ENCODE data around the gene SYNE4.

Gene SYNE4

DNA sequence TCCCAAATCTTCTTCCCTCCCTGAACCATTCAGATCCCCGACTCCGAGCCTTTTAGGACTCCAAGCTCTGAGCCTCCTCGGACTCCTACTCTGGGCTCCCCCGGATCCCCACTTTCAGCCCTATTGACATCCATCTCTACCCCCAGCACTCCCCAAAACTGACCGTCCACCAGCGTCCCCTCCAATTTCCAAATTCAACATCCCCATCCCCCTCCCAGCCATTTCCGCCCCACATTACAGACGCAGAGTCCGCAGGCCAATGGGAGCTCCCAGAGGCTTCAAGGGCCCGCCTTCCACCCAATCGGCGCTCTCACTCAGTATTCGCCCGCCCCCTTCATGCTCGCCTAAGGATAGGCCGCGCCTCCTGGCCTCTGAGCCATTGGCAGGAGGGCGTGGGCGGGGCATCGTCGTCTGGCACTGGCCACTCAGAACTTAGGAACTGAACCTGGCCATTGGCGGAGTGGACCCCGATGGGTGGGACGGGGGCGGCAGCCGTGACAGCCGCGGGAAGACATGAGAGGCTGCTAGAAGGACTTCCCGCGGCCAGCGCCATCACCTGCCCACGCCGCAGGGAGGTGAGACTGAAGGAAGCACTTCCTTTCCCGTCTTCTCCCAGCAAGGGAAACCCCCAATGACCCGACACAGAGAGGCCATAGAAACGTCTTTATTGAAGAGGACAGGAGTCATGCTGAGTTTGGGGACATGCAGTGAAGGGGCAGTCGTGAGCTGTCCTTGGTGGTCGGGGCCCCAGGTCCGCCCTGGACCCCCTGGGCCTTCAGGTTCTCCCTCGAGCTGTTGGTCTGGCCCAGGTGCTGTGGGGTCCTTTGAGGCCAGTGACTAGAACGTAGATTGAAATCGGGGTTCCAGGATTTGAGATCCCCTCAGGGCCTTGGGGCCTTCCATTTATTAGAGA is 5.7 kb upstream of the SYNE4 start, which contains the start of gene ALKBH6:
TSS of gene ALKBH6 (minus strand) at position 202 of the 913 bp plus-strand sequence. CDS start 816 bp downstream, outside the sequence.
- peak within 1 kb of the TSS; percentile 96 for H3K4me3 ChIP-seq (ENCODE audit: low read depth, low read length)
- no peaks in the 10 kb centered on the region for H3K27me3 ChIP-seq (ENCODE audit: control insufficient read depth, insufficient read depth, low read length)
- peak within 1 kb of the TSS; percentile 89 for H3K9ac ChIP-seq (ENCODE audit: low read depth, low read length)
- peaks cover 3% of the 10 kb centered on the region for H3K36me3 ChIP-seq (ENCODE audit: control insufficient read depth, insufficient read depth, low read length)
- H3K4me1 ChIP-seq (ENCODE audit: control insufficient read depth, insufficient read depth, low read length): peaks cover 5% of the 10 kb centered on the region
- no peaks in the 10 kb centered on the region for H3K9me3 ChIP-seq (ENCODE audit: control insufficient read depth, insufficient read depth, low read length)

DNA sequence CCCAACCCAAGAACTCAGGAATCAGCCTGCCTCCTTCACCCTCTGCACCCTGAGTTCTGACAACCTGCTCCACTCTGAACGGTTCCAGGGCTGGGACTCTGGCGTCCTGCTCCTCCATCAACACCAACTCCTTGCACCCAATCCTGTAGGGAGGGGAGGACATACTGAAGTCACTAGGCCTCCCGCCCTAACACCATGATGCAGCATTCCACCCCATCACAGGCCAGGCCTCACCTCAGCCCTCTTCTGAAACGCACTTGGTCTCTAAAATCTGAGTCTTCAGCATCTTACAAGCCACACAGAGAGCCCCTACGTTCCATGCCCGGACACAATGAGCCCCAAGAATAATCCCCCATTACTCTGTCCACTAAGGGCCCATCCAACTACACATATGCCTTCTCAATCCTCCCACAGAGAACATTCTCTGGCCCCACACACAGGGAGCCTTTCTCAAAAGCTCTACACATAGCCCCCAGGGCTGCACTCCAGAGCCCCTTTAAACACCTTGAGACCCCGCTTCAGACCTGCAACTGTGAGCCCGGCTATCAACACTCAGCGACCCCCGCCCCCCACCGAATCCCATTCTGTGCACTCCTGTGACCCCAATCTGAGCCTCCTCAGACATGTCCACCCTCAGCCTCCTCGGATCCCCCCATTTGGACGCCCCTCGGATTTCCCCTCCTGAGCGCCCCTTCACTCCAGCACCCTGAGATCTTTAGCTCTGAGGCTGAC is 4.8 kb upstream of the SYNE4 start:
- Histone ChIP-seq H3K36me3 (ENCODE audit: control insufficient read depth, insufficient read depth, low read length) (peaks cover 3% of the 10 kb centered on the region), H3K4me1 (ENCODE audit: control insufficient read depth, insufficient read depth, low read length) (peaks cover 5% of the 10 kb centered on the region), H3K9me3 (ENCODE audit: control insufficient read depth, insufficient read depth, low read length) (no peaks in the 10 kb centered on the region), H3K9ac (ENCODE audit: low read depth, low read length) (peak overlapping the region; percentile 89), H3K27me3 (ENCODE audit: control insufficient read depth, insufficient read depth, low read length) (no peaks in the 10 kb centered on the region), H3K4me3 (ENCODE audit: low read depth, low read length) (peak overlapping the region; percentile 96)

DNA sequence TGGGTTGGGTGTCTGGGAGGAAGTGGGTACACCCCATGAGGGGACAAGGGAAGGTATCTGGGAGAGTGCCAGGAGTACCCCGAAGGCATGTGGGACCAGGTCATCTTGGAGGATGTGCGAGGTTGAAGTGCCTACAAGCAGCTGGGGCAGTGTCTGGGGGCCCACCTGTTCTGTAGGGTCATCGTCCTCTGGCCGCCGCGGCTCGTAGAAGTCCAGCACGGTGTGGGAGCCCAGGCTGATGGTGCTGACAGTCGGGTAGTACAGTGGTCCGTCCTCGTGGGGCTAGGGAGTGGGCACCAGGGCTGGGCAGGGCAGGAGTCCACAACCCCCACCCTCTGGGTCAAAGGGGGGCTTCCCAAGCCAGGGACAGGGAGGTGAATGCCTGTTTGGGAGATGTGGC is 1.8 kb upstream of the SYNE4 start:
- H3K4me1 ChIP-seq (ENCODE audit: control insufficient read depth, insufficient read depth, low read length): peaks cover 5% of the 10 kb centered on the region
- H3K36me3 ChIP-seq (ENCODE audit: control insufficient read depth, insufficient read depth, low read length): no peaks in the 10 kb centered on the region
- H3K9me3 ChIP-seq (ENCODE audit: control insufficient read depth, insufficient read depth, low read length): no peaks in the 10 kb centered on the region
- no peaks in the 10 kb centered on the region for H3K27me3 ChIP-seq (ENCODE audit: control insufficient read depth, insufficient read depth, low read length)
- no peak overlapping the region for H3K9ac ChIP-seq (ENCODE audit: low read depth, low read length)
- H3K4me3 ChIP-seq (ENCODE audit: low read depth, low read length): no peak overlapping the region

DNA sequence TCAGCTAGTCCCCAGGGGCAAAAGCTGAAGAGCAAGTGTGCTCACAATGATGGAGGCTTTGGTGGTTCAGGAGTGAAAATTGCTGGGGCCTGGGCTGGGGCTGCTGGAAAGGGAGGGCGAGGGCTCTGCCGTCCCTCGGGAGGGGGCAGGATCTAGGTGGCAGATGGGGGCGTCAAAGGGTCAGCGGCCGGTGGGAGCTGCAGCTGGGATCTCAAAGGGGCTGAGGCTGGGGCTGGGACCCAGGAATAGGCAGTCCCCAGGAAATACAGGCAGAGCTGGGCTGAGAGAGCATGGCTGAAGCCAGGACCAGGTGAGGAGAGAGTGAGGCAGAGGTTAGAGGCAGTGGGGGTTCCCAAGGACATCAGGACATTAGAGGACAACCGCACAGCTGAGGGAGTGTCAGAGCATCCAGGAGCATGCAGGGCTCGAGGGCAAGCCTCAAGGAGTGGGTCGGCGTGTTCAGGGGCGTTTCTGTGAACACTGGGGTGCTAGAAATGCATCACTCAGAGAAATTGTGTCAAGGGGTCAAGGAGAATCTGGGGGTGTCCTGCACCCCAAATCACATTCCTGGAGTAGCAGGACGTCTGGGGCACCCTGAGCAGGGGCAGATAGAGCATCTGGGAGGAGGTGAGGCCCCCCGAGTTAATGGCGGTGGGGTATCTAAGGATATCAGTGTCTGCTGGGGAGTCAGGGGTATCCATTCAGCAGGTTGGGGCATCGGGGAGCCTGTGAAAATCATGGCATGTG is 1.2 kb upstream of the SYNE4 start:
- Histone ChIP-seq H3K36me3 (ENCODE audit: control insufficient read depth, insufficient read depth, low read length) (no peaks in the 10 kb centered on the region), H3K4me1 (ENCODE audit: control insufficient read depth, insufficient read depth, low read length) (peaks cover 2% of the 10 kb centered on the region), H3K9ac (ENCODE audit: low read depth, low read length) (peak overlapping the region; percentile 32), H3K27me3 (ENCODE audit: control insufficient read depth, insufficient read depth, low read length) (no peaks in the 10 kb centered on the region), H3K4me3 (ENCODE audit: low read depth, low read length) (peak overlapping the region; percentile 54), H3K9me3 (ENCODE audit: control insufficient read depth, insufficient read depth, low read length) (no peaks in the 10 kb centered on the region)

DNA sequence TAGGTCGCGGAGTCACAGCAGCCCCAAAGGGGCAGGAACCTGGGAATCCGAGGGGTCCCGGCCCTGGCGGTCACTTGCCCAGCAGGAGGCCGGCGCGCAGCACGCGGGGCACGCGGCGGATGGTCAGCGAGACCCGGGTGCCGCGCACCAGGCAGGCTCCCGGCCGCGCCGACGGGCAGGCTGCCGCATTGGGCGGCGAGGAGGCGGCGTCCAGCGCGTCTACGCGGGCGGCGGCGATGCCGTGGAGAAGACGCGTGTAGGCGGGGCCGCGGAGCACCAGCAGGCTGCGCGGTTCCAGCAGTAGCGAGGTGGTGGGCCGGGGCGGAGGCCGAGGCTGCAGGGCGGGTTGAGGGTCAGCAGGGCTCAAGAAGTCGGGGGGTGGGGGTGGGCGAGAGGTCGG is 607 bp upstream of the SYNE4 start:
- Histone ChIP-seq H3K27me3 (ENCODE audit: control insufficient read depth, insufficient read depth, low read length) (no peaks in the 10 kb centered on the region), H3K9ac (ENCODE audit: low read depth, low read length) (peak overlapping the region; percentile 32), H3K4me1 (ENCODE audit: control insufficient read depth, insufficient read depth, low read length) (no peaks in the 10 kb centered on the region), H3K4me3 (ENCODE audit: low read depth, low read length) (peak overlapping the region; percentile 54), H3K9me3 (ENCODE audit: control insufficient read depth, insufficient read depth, low read length) (no peaks in the 10 kb centered on the region), H3K36me3 (ENCODE audit: control insufficient read depth, insufficient read depth, low read length) (peaks cover 3% of the 10 kb centered on the region)

DNA sequence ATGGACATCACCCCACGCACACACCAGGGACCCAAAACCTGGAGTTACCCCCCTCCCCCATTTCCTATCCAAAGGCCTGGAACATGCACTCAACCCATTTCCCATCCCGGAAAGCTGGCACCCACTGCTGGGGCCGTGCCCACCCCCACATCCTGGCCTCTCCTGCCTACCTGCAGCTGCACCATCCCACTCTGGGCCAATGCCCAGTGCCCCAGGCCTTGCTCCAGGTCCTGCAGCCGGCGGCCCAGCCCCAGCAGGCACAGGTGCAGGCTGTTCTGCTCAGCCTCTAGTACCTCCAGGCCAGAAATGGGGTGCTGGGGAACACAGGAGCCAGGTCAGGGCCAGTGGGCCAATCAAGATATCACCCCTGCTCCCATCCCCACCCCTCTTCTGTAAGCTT is 1.7 kb downstream of the SYNE4 start:
- Histone ChIP-seq H3K27me3 (ENCODE audit: control insufficient read depth, insufficient read depth, low read length) (no peaks in the 10 kb centered on the region), H3K36me3 (ENCODE audit: control insufficient read depth, insufficient read depth, low read length) (peaks cover 3% of the 10 kb centered on the region), H3K9ac (ENCODE audit: low read depth, low read length) (no peak overlapping the region), H3K4me1 (ENCODE audit: control insufficient read depth, insufficient read depth, low read length) (no peaks in the 10 kb centered on the region), H3K4me3 (ENCODE audit: low read depth, low read length) (no peak overlapping the region), H3K9me3 (ENCODE audit: control insufficient read depth, insufficient read depth, low read length) (no peaks in the 10 kb centered on the region)

DNA sequence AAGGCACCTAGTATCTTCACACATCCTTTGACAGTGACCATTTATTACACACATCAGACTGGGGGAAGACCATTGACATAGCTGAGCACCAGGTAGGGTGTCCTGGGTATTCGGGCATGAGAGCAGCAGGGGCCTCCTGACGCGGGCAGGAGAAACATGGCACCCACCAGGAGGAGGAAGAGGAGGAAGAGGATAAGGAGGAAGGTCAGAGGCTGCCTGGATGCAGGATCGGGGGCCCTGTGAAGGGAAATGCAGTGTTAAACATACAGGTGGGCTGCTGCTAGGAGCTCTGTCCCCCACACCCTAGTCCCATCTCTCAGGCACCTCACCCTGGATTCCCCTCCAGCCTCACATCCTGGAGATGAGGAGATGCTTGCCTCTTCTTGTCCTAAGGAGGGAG is 5.3 kb downstream of the SYNE4 start:
- Histone ChIP-seq H3K36me3 (ENCODE audit: control insufficient read depth, insufficient read depth, low read length) (peaks cover 3% of the 10 kb centered on the region), H3K4me3 (ENCODE audit: low read depth, low read length) (no peak overlapping the region), H3K27me3 (ENCODE audit: control insufficient read depth, insufficient read depth, low read length) (no peaks in the 10 kb centered on the region), H3K4me1 (ENCODE audit: control insufficient read depth, insufficient read depth, low read length) (no peaks in the 10 kb centered on the region), H3K9me3 (ENCODE audit: control insufficient read depth, insufficient read depth, low read length) (no peaks in the 10 kb centered on the region), H3K9ac (ENCODE audit: low read depth, low read length) (no peak overlapping the region)

DNA sequence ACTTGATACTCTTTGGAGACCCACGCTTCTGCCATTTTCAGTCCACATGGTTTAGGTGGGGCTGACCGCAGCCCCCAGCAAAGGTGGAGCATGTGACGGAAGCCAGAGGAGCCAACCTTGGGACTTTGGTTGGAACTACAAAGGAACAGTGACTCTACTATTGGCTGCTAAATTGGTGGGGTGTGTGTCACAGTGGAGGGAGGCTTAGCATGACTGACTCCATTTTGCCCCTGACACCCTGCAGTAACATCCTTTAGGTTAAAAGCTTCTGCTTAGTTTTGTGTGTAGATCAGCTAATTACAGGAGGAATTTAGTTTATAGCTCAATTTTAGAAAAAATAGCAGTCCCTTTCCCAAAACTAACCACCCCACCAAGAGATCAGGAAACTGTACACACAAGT is 7.0 kb downstream of the SYNE4 start:
- H3K36me3 ChIP-seq (ENCODE audit: control insufficient read depth, insufficient read depth, low read length): peaks cover 3% of the 10 kb centered on the region
- H3K4me3 ChIP-seq (ENCODE audit: low read depth, low read length): no peak overlapping the region

DNA sequence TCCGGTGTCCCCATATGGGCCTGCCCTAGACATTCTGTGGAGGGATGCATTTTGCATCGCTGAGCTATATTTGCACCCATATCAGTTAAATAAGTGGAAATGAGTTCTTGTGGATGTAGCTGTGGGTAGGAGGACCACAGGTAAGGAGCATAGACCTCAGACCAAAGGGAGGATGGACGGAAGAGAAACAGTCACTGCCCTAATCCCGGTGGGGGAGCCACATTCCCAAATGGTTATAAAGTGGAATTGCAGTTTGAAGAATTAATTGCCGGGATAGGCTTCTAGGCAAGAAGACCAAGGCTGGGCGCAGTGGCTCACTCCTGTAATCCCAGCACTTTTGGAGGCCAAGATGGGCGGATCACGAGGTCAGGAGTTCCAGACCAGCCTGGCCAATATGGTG is 11.8 kb downstream of the SYNE4 start:
- H3K4me3 ChIP-seq (ENCODE audit: low read depth, low read length): no peak overlapping the region

More for the DNA sequence above, 7.0 kb downstream of the SYNE4 start:
- Histone ChIP-seq H3K9ac (ENCODE audit: low read depth, low read length) (no peak overlapping the region), H3K4me1 (ENCODE audit: control insufficient read depth, insufficient read depth, low read length) (no peaks in the 10 kb centered on the region), H3K27me3 (ENCODE audit: control insufficient read depth, insufficient read depth, low read length) (no peaks in the 10 kb centered on the region), H3K9me3 (ENCODE audit: control insufficient read depth, insufficient read depth, low read length) (no peaks in the 10 kb centered on the region)

DNA sequence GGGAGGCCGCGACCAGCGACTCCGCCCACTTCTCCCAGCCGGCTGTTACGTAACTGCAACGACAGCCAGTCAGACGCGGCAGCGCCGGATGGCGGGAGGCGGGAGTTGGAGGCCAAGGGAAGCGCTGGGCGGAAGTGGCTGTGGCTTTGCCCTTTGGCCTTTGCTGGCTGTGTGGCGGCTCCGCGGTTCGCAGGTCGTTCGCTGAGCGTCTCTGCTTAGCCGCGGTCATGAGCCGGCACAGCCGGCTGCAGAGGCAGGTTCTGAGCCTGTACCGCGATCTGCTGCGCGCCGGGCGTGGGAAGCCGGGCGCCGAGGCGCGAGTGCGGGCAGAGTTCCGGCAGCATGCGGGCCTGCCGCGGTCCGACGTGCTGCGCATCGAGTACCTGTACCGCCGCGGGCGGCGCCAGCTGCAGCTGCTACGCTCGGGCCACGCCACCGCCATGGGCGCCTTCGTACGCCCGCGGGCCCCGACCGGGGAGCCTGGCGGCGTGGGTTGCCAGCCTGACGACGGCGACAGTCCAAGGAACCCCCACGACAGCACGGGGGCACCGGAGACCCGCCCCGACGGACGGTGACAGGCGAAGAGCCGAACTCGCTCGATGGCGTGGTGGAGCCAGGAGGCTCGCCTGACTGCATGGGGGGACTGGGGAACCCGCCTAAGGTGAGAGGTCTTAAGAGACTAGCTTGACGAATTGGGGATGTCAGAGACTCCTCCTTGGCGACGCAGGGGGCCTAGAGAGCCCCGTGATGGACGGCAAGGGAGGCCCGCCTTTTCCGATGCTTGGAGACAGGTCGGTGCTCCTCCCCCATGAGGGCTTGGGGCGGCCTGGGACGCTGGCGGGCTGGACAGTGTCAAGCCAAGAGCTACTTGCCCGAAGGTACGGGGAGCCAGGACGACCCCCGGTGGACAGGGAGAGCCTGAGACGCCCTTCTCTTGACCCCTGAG is 13.3 kb downstream of the SYNE4 start, which contains the start of gene SDHAF1:
TSS of gene SDHAF1 (plus strand) at position 141 of the 946 bp plus-strand sequence. CDS start at position 228, 87 bp downstream.
- Histone ChIP-seq H3K27me3 (ENCODE audit: control insufficient read depth, insufficient read depth, low read length) (no peaks in the 10 kb centered on the region), H3K4me3 (ENCODE audit: low read depth, low read length) (peak within 1 kb of the TSS; percentile 91), H3K9ac (ENCODE audit: low read depth, low read length) (peak within 1 kb of the TSS; percentile 70), H3K9me3 (ENCODE audit: control insufficient read depth, insufficient read depth, low read length) (no peaks in the 10 kb centered on the region), H3K36me3 (ENCODE audit: control insufficient read depth, insufficient read depth, low read length) (no peaks in the 10 kb centered on the region), H3K4me1 (ENCODE audit: control insufficient read depth, insufficient read depth, low read length) (no peaks in the 10 kb centered on the region)

More for the DNA sequence above, 11.8 kb downstream of the SYNE4 start:
- no peaks in the 10 kb centered on the region for H3K36me3 ChIP-seq (ENCODE audit: control insufficient read depth, insufficient read depth, low read length)
- H3K27me3 ChIP-seq (ENCODE audit: control insufficient read depth, insufficient read depth, low read length): no peaks in the 10 kb centered on the region
- H3K4me1 ChIP-seq (ENCODE audit: control insufficient read depth, insufficient read depth, low read length): no peaks in the 10 kb centered on the region
- H3K9me3 ChIP-seq (ENCODE audit: control insufficient read depth, insufficient read depth, low read length): no peaks in the 10 kb centered on the region
- H3K9ac ChIP-seq (ENCODE audit: low read depth, low read length): no peak overlapping the region

All from iPS-15b (cell line).